Stimulated activated naive CD8-positive, alpha-beta T cell treated with anti-CD3 and anti-CD28 coated beads, Interleukin-15, Interleukin-2, amounts not matched to agents 100 U/mL and 50 U/mL, for 24 hours (primary cell): Measurements from ENCODE around the gene TMEM80.

Source experiments
- ATAC-seq: fragments of 150-1000 bp; cut with Tn5 transposase; one replicate; pipeline ENCODE4 v1.10.0; 2021
- DNase-seq: peaks from one replicate; pipeline ENCODE4 v3.0.0; 2021

TMEM80 gene

GRCh38 chr11:699753-700152 lies 4.1 kb downstream of the TMEM80 start:
- no peak for DNase-seq
- ATAC-seq, result no peak

DNA sequence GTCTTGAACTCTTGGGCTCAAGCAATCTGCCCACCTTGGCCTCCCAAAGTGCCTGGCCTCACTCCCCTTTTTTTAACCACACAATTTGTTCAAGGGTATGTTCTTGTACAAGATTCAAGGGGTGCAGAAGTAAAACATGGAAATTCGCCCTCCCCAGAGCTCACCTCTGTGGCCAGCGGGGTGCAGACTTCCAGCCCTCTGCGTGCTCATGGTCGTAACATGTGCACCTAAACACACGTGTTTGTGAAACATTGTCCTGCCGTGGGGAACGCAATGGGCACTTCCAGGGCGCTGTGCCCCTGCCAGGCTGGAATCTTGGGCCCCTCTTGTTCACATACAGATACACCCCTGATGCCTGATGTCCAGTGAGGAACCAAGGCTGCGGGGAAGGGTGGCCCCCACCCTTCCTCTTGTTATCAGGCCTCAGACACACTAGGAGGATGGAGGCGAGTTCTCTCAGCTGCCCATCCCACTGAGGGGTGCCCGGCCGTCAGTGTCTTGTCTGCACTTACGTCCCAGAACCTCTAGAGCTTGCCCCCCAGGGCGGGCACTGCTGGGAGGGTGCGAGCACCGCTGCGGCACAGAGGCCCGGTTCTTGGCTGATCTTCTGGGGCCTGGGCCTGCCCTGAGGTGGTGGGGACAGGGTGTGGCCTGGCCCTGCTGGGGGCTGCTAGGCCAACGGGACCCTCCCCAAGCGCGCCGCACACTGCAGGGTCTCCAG lies 6.3 kb downstream of the TMEM80 start:
- ATAC-seq, result no peak

GRCh38 chr11:702462-703461 lies 7.1 kb downstream of the TMEM80 start:
- DNase-seq (no peak), ATAC-seq (no peak)

More for the DNA sequence above, 6.3 kb downstream of the TMEM80 start:
- DNase-seq, result no peak

DNA sequence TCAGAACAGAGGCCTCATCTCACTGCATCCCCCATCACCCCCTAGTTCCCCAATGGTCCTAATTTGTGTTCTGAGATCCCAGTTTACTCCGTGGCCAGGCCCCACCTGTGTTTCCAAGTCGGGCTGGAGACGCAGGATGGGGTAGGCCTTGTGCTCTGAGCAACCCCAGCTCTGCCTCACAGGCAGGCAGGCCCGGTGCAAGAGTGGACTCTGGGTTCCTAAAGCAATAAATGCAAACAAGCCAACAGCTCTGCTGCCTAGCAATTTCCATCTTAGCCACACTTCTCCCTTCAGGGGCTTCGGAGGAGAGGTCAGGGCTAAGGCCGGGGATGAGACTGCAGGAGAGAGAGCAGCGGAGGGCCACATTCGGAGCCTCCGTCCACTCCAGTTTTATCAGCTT lies 7.9 kb downstream of the TMEM80 start:
- DNase-seq (no peak), ATAC-seq (no peak)

DNA sequence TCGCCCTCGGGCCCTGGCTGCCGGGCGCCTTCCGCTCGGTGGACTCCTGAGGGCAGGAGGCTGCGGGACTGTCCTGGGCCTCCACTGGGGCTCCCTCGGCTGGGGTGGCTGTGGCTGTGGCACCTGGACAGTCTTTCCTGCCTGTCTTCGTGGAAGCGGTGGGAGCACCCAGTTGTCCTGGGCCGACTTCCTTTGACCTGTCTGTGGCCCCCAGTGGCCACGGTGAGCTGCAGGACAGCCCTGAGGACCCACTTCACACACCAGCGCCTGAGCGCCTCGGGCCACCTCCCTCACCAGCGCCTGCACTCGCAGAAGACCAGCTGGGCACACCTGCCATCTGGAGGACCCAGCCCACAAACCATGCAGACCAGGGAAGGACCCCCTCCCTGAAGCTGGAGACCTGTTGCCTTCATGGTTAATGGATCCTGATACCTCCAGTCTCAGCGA lies 8.6 kb downstream of the TMEM80 start:
- no peak for ATAC-seq

GRCh38 chr11:704781-705645 lies 9.4 kb downstream of the TMEM80 start:
- ATAC-seq (no peak), DNase-seq (no peak)

More for the DNA sequence above, 8.6 kb downstream of the TMEM80 start:
- no peak for DNase-seq

DNA sequence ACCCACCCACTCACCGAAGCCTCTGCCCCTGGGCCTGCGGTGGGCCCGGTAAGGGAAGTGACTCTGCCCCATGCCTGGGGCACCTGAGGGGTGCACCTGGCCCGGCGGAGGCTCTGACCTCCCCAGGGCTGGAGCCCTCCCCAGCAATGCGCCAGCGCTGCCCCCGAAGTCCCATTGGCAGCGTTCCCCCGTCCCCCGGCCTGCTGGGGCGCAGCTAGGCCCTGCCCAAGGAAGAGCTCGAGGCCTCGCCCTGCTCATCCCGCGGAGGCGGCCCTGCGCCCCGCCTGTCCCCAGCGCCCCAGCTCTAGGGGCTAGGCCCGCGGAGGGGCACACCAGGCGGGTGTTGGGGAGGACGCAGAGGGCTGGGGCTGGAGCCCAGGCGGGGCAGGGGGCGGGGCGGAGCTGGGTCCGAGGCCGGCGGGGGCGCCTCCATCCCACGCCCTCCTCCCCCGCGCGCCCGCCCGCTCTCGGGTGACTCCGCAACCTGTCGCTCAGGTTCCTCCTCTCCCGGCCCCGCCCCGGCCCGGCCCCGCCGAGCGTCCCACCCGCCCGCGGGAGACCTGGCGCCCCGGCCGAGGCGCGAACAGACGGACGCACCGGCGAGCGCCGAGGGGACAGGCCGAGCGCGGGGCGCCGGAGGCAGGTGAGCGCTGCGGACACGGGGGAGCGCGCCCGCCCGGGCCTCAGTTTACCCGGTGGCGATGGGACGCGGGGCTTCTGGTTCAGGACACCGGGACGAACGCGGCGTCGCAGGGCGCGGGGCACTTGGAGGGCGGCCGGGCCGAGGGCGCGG lies 10.2 kb downstream of the TMEM80 start, which contains the start of gene EPS8L2:
Gene EPS8L2 (plus strand): TSS at position 586 of the 793 bp plus-strand sequence. CDS start 3,177 bp downstream, outside the sequence.
- DNase-seq (no peak), ATAC-seq (peak; percentile 24)

- peak; percentile 19 for ATAC-seq
Observed at GRCh38 chr11:706439-706956, 10.9 kb downstream of the TMEM80 start.

DNA sequence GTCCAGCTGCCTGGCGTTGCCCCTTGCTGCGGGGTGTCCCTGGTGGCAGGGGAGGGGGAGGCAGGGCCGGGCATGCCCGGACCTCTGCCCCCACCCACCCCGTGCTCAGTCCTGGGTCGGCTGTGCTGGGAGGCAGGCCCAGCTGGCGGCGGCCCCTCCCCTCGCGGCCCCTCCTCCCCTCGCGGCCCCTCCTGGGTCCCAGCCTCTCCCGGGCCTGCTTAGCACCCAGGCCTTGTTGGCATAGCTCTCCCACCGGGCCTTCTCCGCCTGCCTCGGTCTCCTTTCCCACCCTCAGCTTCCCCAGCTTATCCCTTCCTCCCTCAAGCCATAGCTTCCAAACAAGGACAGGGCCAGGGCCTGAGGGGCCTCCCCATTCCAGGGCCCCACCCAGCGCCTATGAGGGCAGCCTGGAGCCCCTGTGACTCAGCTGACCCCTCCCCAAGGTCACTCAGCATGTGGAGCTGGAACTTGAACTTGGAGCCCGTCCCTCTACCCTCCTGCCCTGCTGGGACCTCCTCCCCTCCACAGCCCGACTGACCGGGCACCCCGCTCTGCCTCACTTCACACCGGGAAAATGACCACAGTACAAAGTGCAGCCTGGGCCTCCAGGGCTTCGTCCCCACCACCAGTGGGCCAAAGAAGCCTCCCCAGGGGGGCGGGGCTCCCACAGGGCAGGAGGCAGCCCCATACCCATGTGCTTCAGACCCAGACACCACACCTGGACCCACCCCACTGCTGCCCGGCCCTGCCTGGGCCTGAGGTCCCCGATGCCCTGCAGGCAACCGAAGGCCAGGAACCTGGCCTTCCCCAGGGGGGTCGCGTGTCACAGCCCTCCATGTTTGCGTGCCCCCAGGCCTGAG lies 11.6 kb downstream of the TMEM80 start:
- DNase-seq (no peak), ATAC-seq (no peak)

More at GRCh38 chr11:706439-706956, 10.9 kb downstream of the TMEM80 start:
- DNase-seq, result no peak

DNA sequence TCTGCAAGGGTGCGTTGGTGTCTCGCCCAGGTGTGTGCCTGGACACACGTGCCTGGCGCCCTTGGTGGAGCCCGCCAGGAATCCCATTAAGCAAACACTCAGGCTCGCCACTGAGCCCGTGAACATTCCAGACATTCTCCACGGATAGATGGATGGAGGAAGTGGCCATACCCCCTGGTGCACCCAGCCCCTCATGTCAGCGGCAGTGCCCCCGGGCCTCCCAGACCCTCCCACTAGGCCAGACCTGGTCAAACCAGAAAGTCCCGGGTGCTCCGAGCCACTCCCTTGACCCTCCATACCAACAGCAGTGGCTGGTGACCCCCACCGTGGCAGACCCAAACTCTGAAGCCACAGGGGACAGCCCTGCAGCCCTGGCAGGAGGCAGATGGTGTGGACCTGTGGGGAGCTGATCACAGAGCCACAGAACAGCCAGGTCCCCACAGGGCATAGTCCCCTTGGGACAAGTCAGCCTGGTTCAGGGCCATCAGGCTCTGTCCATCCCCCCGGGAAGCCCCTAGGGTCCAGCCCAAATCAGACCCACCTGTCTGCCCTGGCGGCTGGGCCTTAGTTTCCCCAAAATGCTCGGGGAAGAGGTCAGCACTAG lies 12.3 kb downstream of the TMEM80 start:
- ATAC-seq, result no peak
- no peak for DNase-seq

GRCh38 chr11:708511-708910 lies 12.9 kb downstream of the TMEM80 start:
- DNase-seq, result no peak
- no peak for ATAC-seq

- ATAC-seq (no peak), DNase-seq (no peak)
Observed at GRCh38 chr11:709109-709997, 13.7 kb downstream of the TMEM80 start.

DNA sequence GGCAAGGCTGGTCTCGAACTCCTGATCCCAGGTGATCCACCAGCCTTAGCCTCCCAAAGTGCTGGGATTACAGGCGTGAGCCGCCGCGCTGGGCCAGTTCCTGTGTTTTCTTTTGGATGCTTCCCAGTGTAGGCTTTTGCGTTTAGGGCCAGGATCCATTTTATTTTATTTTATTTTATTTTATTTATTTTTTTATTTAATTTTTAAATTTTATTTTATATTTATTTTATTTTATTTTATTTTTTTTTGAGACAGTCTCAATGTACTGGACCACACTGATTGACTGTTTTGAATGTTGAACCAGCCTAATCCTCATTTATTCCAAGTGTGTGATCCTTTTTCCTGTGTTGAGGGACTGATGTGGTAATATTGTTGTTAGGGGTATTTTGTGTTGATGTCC lies 18.8 kb downstream of the TMEM80 start:
- ATAC-seq (no peak), DNase-seq (no peak)

DNA sequence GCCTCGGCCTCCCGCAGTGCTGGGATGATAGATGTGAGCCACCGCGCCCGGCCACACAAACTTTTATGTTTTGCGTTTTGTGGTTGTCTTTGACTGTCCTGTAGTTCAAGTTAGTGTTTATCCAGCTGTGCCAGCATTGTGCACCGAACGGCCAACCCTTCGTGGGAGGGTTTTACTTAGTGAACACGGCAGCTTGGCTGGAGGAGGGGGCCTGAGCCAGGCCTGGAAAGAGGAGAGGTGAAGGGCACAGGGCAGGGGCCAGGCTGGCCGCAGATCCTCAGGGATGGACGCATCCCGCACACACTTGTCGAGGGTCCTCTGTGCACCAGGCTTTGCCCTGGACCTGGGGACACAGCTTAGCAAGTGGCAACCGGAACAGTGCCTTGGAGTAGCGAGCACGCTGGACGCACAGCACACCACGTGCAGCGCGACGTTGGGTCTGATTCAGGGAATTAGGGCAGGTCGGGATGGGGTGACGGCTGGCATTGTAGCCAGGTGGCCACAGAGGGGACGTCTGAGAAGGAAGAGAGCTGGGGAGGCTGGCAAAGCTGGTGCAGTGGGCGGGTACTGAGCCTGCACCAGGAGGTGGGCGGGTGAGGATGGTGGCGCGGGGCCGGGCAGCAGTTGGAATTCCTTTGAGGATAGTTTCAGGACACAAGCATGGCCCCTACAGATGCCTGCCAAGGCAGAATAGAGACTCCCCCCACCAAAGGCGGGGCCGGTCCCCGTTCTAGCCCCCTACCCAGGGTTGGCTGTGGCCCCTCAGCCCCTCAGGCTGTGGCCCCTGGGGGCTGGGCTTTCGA lies 23.8 kb downstream of the TMEM80 start:
- DNase-seq (no peak), ATAC-seq (no peak)

DNA sequence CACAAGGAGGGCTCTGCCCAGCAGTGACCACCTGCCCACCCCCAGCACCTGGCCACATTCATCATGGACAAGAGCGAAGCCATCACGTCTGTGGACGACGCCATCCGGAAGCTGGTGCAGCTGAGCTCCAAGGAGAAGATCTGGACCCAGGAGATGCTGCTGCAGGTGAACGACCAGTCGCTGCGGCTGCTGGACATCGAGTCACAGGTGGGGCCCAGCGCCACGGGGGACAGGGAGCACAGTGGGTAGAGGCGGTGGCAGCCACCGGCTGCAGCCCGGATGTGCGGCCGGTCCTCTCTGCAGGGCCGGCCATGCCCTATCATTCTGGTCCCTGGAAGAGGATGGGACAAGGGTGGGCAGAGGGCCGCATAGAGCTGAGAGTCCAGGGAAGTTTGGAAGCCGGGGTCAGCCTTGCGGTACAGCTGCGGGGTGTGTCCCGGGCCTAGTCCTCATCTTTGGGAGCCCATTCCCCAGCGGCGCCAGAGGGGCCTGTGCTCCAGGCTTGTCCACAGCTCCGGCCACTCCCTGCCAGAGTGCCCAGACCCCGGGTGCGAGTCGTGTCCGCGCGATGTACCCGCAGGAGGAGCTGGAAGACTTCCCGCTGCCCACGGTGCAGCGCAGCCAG lies 24.5 kb downstream of the TMEM80 start:
- no peak for DNase-seq
- ATAC-seq, result no peak

DNA sequence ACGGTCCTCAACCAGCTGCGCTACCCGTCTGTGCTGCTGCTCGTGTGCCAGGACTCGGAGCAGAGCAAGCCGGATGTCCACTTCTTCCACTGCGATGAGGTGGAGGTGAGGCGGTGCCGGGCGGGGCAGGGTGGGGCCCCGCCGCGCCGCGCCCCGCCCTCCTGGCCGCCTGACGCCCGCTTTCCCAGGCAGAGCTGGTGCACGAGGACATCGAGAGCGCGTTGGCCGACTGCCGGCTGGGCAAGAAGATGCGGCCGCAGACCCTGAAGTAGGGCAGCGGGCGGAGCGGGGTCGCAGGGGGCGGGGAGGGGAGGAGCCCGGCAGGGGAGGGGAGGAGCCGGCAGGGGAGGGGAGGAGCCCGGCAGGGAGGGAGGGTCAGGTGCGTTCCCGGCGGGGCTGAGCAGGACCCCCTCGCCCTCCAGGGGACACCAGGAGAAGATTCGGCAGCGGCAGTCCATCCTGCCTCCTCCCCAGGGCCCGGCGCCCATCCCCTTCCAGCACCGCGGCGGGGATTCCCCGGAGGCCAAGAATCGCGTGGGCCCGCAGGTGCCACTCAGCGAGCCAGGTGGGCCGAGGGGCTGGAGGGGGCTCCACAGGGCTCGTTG lies 25.1 kb downstream of the TMEM80 start:
- ATAC-seq (peak; percentile 70), DNase-seq (peak; percentile 74)
